Measurements from ENCODE around the gene ATP5F1D.

- no peak for TF ChIP-seq GATA3 (IDR thresholded peaks at IDR 0.05; ENCODE audit: low read depth, low read length)
- no peak for TF ChIP-seq GATA2 (IDR thresholded peaks at IDR 0.05; ENCODE audit: low read depth, low read length)
These were observed 36.5 kb downstream of the ATP5F1D start for GRCh38 chr19:1278074-1278473.

Data from SH-SY5Y (cell line).